GM06990 (cell line): ENCODE measurements around the gene HPSE.

ENCODE experiments used
- DNase-seq: peaks from one replicate; pipeline ENCODE4 v3.0.0-alpha.2; 2011; ENCODE audit not compliant: insufficient read length; ENCODE audit errors: extremely low read depth
- H3K27me3 ChIP-seq: replicated peaks from 2 replicates; pipeline ENCODE4 v1.6.0; 2011; ENCODE audit warnings: low read length; ENCODE audit not compliant: control insufficient read depth, insufficient read depth
- H3K36me3 ChIP-seq: 2 replicates; pipeline ENCODE4 v1.5.1; 2011; ENCODE audit warnings: low read length; ENCODE audit not compliant: control insufficient read depth, insufficient read depth
- H3K4me3 ChIP-seq: replicated peaks from 2 replicates; pipeline ENCODE4 v1.5.1; 2011; ENCODE audit warnings: low read depth, mild to moderate bottlenecking, control low read depth, low read length
- TF ChIP-seq, protein P1 (sequence below): IDR thresholded peaks from 2 replicates; pipeline ENCODE4 v1.5.1; 2011; ENCODE audit warnings: low read length, control low read depth, mild to moderate bottlenecking, inconsistent platforms; ENCODE audit not compliant: insufficient read depth, poor library complexity, severe bottlenecking

Gene HPSE

DNA sequence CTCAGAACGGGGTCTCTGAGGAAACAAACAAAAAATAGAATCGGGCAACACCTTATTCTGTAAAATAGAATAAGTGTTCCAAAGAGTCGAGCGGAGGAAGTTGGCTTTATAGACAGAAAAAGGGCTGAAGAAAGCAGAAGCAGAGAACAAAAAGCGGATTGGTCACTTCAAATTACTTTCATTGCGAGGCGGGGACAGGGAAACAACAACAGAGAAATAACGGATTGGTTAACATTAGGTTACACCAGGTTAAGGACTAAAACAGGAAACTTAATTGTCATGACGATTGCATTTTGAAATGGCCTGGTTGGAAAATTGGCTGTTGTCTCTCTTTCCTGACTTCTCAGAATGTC is 49.6 kb downstream of the HPSE start:
- Histone ChIP-seq H3K36me3 (no peaks in the 10 kb centered on the region), H3K27me3 (no peaks in the 10 kb centered on the region), H3K4me3 (peak overlapping the region; percentile 79)
- TF ChIP-seq, protein P1, sequence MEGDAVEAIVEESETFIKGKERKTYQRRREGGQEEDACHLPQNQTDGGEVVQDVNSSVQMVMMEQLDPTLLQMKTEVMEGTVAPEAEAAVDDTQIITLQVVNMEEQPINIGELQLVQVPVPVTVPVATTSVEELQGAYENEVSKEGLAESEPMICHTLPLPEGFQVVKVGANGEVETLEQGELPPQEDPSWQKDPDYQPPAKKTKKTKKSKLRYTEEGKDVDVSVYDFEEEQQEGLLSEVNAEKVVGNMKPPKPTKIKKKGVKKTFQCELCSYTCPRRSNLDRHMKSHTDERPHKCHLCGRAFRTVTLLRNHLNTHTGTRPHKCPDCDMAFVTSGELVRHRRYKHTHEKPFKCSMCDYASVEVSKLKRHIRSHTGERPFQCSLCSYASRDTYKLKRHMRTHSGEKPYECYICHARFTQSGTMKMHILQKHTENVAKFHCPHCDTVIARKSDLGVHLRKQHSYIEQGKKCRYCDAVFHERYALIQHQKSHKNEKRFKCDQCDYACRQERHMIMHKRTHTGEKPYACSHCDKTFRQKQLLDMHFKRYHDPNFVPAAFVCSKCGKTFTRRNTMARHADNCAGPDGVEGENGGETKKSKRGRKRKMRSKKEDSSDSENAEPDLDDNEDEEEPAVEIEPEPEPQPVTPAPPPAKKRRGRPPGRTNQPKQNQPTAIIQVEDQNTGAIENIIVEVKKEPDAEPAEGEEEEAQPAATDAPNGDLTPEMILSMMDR = no peak
- no peak for DNase-seq

DNA sequence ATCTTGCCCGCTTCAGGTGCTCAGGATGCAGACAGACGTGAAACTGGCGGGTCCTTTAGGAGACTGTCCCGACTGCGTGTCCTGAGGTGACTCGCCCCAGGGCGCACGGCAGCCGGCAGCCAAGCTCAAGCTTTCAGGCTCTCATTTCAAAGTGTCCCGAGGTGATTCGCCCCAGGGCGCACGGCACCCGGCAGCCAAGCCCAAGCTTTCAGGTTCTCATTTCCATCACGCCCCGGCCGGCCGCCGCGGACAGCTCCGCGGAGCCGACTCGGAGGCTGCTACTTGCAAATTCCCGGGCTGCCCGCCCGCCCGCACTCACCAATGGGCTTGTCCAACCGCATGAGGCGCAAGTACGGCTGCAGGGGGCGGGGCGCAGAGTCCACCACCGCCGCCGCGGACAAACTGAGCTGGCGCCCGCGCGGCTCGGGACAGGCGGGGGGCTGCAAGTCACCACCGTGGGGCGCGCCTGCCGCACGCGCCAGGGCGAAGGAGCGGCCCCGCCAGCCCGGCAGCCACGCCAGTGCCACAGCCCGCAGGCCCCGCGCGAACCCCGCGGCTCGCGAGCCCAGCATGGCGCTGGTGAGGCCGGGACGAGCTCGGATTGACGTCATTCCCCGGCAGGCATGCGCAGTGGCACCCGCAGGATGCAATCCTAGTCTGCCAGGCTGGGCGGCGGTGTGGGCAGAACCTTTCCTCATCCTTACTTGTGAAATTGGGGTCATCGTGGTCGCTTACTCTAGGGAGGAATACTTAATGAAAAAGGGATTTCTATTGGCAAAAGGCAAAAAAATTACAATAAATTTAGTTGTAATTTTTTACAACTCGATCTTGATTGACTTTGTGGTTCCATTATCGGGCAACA is 50.2 kb downstream of the HPSE start, which contains the start of gene COQ2:
COQ2 (minus strand) TSS at position 606 of the 862 bp plus-strand sequence; CDS start at position 572, 34 bp downstream.
- TF ChIP-seq, protein P1 = peak; percentile 15
- DNase-seq = peak; percentile 92
- Histone ChIP-seq H3K36me3 (no peaks in the 10 kb centered on the region), H3K4me3 (peak within 1 kb of the TSS; percentile 79), H3K27me3 (no peaks in the 10 kb centered on the region)

GRCh38 chr4:83283181-83283580 is 51.5 kb downstream of the HPSE start:
- H3K4me3 ChIP-seq = no peak overlapping the region

GRCh38 chr4:83282049-83282535 is 52.6 kb downstream of the HPSE start:
- Histone ChIP-seq H3K36me3 (no peaks in the 10 kb centered on the region; the same call in 1 of the 2 replicates), H3K4me3 (no peak overlapping the region), H3K27me3 (no peaks in the 10 kb centered on the region)
- TF ChIP-seq, protein P1 = peak; percentile 67
- DNase-seq = no peak

More at GRCh38 chr4:83283181-83283580, 51.5 kb downstream of the HPSE start:
- no peaks in the 10 kb centered on the region; the same call in 1 of the 2 replicates for H3K36me3 ChIP-seq
- TF ChIP-seq, protein P1 = no peak
- no peaks in the 10 kb centered on the region for H3K27me3 ChIP-seq
- no peak for DNase-seq

DNA sequence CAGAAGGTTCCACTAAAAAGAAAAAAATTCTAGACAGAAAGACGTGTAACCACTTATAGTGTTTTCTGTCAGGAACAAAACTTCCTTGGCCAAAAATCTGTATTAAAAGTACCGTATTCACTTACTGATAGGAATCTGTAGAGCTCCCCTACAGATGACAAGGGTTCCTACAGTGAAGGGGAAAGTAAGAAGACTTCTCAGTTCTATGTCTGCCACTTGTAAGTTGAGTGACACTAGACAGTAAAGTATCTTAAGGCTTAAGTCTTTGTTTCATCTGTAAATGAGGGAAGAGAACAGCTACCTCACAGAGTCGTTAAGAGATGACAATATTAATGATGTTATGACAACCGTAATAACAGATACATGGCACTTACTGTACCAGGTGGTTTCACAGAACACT is 53.3 kb downstream of the HPSE start:
- no peak for DNase-seq
- TF ChIP-seq, protein P1 = peak; percentile 9
- H3K4me3 ChIP-seq = no peak overlapping the region

More for the DNA sequence above, 53.3 kb downstream of the HPSE start:
- Histone ChIP-seq H3K27me3 (no peaks in the 10 kb centered on the region), H3K36me3 (no peaks in the 10 kb centered on the region; the same call in 1 of the 2 replicates)
